Stimulated activated CD8-positive, alpha-beta memory T cell treated with anti-CD3 and anti-CD28 coated beads, Interleukin-12 subunit alpha, Interleukin-12 subunit beta, amount 100 ng/mL, for 4 hours (primary cell): Measurements from ENCODE around the gene FPGT.
"Not testable (repeated sequence)": the region's sequence is repeated elsewhere in the genome, so short reads cannot be mapped to it uniquely, and the experiment has no call there.

Experiments
- DNase-seq: peaks from one replicate; pipeline ENCODE4 v3.0.0-alpha.2; 2020; ENCODE audit warnings: low read depth

The FPGT gene

GRCh38 chr1:74197657-74198552 is at the start of gene FPGT, which contains the start of gene LRRIQ3:
TSS of gene FPGT (plus strand) at chr1:74198242. CDS start at chr1:74198279, 37 bp downstream.
TSS of gene LRRIQ3 (minus strand) at chr1:74198176. CDS start at chr1:74183684, 14,492 bp downstream.
- peak; percentile 92 for DNase-seq

GRCh38 chr1:74160046-74160445 is 38.0 kb upstream of the FPGT start:
- no peak for DNase-seq

GRCh38 chr1:74161497-74161896 is 36.5 kb upstream of the FPGT start:
- DNase-seq = no peak

- no peak for DNase-seq
Observed at GRCh38 chr1:74162333-74162732, 35.7 kb upstream of the FPGT start.

- not testable (repeated sequence) for DNase-seq
Observed at GRCh38 chr1:74174423-74174822, 23.6 kb upstream of the FPGT start.

GRCh38 chr1:74180490-74180889 is 17.6 kb upstream of the FPGT start:
- no peak for DNase-seq

GRCh38 chr1:74193908-74194307 is 4.1 kb upstream of the FPGT start:
- DNase-seq = no peak

- no peak for DNase-seq
Observed at GRCh38 chr1:74195339-74195738, 2.7 kb upstream of the FPGT start.

GRCh38 chr1:74197255-74197654 is 787 bp upstream of the FPGT start:
- no peak for DNase-seq

GRCh38 chr1:74199504-74199903 is 1.5 kb downstream of the FPGT start:
- no peak for DNase-seq

- no peak for DNase-seq
Observed at GRCh38 chr1:74205266-74205665, 7.2 kb downstream of the FPGT start.

- no peak for DNase-seq
Observed at GRCh38 chr1:74215229-74215628, 17.2 kb downstream of the FPGT start.

GRCh38 chr1:74222701-74223100 is 24.7 kb downstream of the FPGT start:
- DNase-seq = no peak

GRCh38 chr1:74223453-74223852 is 25.4 kb downstream of the FPGT start:
- DNase-seq = no peak

GRCh38 chr1:74235153-74235552 is 37.1 kb downstream of the FPGT start, which contains the start of gene TNNI3K:
TSS of gene TNNI3K (plus strand) at chr1:74235387. CDS start at chr1:74235452, 65 bp downstream.
- DNase-seq = no peak

GRCh38 chr1:74236440-74236839 is 38.4 kb downstream of the FPGT start:
- no peak for DNase-seq

GRCh38 chr1:74237035-74237434 is 39.0 kb downstream of the FPGT start:
- DNase-seq = no peak

- no peak for DNase-seq
Observed at GRCh38 chr1:74237787-74238186, 39.7 kb downstream of the FPGT start.

GRCh38 chr1:74245168-74245772 is 47.2 kb downstream of the FPGT start:
- no peak for DNase-seq

- no peak for DNase-seq
Observed at GRCh38 chr1:74246315-74246714, 48.3 kb downstream of the FPGT start.

- no peak for DNase-seq
Observed at GRCh38 chr1:74247881-74248528, 50.0 kb downstream of the FPGT start.

GRCh38 chr1:74253243-74253824 is 55.3 kb downstream of the FPGT start:
- not testable (repeated sequence) for DNase-seq
